ENCODE data around the gene AADACL3. TPM values are rescaled to one million over a fixed set of nuclear protein-coding genes. Genes with fewer than 3 reads are reported as not detected.
A peak's percentile ranks its signal among the peaks of the same experiment; 100 is the strongest.

The AADACL3 gene
- total and polyA plus RNA-seq, 9 of the 15 experiments (the other 6 are each of a cell fraction or from before 2014, with no cell fraction given), result not detected

DNA sequence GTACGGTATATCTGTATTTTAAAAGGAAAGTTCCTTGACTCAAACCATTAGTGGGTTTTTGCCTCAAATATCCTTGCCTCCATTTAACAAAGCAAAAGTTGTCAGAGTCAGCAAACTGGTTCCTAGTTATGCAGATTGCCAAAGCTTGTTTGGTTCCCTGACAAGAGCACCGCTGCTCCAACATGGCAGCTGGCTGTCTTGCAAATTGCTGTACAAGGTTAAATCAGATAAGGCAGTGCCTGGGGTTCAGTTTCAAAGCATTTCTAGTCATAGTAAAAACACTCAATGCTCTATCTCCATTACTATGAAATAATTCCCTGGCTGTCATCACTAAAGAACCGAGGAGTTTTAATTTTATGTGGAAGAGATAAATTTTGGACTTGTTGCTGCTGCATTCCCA lies 18.7 kb downstream of the AADACL3 start (continued):
- TF ChIP-seq KDM4B (IDR thresholded peaks at IDR 0.05; ENCODE audit: borderline replicate concordance in 2 of 2, low read depth in 1 of 2), result no peak
- TF ChIP-seq ADNP (tag; IDR thresholded peaks at IDR 0.05), result no peak
- no peak for TF ChIP-seq SAFB2 (IDR thresholded peaks at IDR 0.05; ENCODE audit: borderline replicate concordance, low read depth, low read length, severe bottlenecking)

DNA sequence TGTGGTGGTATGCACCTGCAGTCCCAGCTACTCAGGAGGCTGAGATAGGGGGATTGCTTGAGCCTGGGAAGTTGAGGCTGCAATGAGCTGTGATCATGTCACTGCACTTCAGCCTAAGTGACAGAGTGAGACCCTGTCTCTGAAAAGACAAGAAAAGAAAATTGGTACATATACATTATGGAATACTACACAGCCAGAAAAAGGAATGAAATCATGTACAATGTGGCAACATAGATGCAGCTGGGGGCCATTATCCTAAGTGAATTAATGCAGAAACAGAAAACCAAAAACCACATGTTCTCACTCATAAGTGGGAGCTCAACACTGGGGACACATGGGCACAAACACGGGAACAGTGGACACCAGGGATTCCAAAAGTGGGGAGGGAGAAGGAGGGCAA lies 23.0 kb downstream of the AADACL3 start:
- CTCF ChIA-PET (ENCODE audit: low intra/inter-chr PET ratio), result no interaction called here
- intact Hi-C loops (cut with micrococcal nuclease), result no loop called here
- H3K9me3 ChIP-seq (replicated peaks; ENCODE audit: control insufficient read depth, insufficient read depth, low read depth, low read length), result no peaks in the 10 kb centered on the region

GRCh38 chr1:12739613-12740012 lies 23.7 kb downstream of the AADACL3 start:
- FAIRE-seq (no peak), DNase-seq (ENCODE audit: extremely low read depth in 1 of 4, low spot score in 3 of 4) (no peak), ATAC-seq (no peak)
- in situ Hi-C loops (cut with MboI), result no loop called here
- Histone ChIP-seq H3K27ac (ENCODE audit: extremely low read depth, low read depth, low read length) (no peak overlapping the region), H3K9ac (ENCODE audit: insufficient read depth in 1 of 2, low read depth in 2 of 2, low read length in 2 of 2) (no peak overlapping the region), H3K4me2 (ENCODE audit: insufficient read depth, low read length) (no peak overlapping the region), H2AFZ (ENCODE audit: low read depth, low read length) (no peak overlapping the region), H3K9me1 (ENCODE audit: control insufficient read depth, insufficient read depth, low read length) (no peaks in the 10 kb centered on the region), H3K4me3 (no peak overlapping the region), H4K20me1 (replicated peaks; ENCODE audit: control insufficient read depth, insufficient read depth, low read length) (no peaks in the 10 kb centered on the region), H3K4me1 (replicated peaks in 1 of 2; ENCODE audit: control insufficient read depth in 2 of 2, insufficient read depth in 2 of 2, low read length in 2 of 2) (no peaks in the 10 kb centered on the region), H3K36me3 (ENCODE audit: control insufficient read depth, insufficient read depth, low read length) (no peaks in the 10 kb centered on the region), H3K9me3 (replicated peaks; ENCODE audit: control insufficient read depth, insufficient read depth, low read depth, low read length) (no peaks in the 10 kb centered on the region), H3K79me2 (ENCODE audit: control insufficient read depth, insufficient read depth, low read length) (no peaks in the 10 kb centered on the region), H3K27me3 (ENCODE audit: control insufficient read depth in 2 of 2, insufficient read depth in 2 of 2, low read length in 2 of 2) (no peaks in the 10 kb centered on the region)
- CTCF ChIA-PET (ENCODE audit: low intra/inter-chr PET ratio), result no interaction called here
- WGBS (ENCODE audit: insufficient coverage, low coverage, missing lambda C conversion rate), result 1% methylated on average over 5 of the region's 5 CpGs
- BruUV-seq (replicated peaks), result no TSS peak
- POLR2A ChIA-PET, result interaction anchor here (0.6 kb wide), 1 partner anchor 339 kb away, joined by 3 read pairs; no protein-coding TSS in a partner anchor
- intact Hi-C loops (cut with micrococcal nuclease), result no loop called here
- no peak for TF ChIP-seq ILF3 (IDR thresholded peaks at IDR 0.05; ENCODE audit: borderline replicate concordance)
- 0 out of 2 replicates have a peak, but pooled peaks have one; percentile 42 for TF ChIP-seq L3MBTL2 (IDR thresholded peaks at IDR 0.05)
- TF ChIP-seq CREB1 (IDR thresholded peaks at IDR 0.05), result no peak
- 0 out of 2 replicates have a peak, but pooled peaks have one; percentile 13 for TF ChIP-seq CREB1 (CRISPR knock-in tag; IDR thresholded peaks at IDR 0.05)
- peak; percentile 56; the same call in 1 of the 2 replicates for TF ChIP-seq ATF7 (IDR thresholded peaks at IDR 0.05)
- no peak for TF ChIP-seq ASH1L (IDR thresholded peaks at IDR 0.05; ENCODE audit: borderline replicate concordance, low read depth, partially characterized antibody)
- no peak for TF ChIP-seq THAP12 (CRISPR knock-in tag; IDR thresholded peaks at IDR 0.05)

More for the DNA sequence above, 23.0 kb downstream of the AADACL3 start:
- Histone ChIP-seq H3K4me1 (replicated peaks in 1 of 2; ENCODE audit: control insufficient read depth in 2 of 2, insufficient read depth in 2 of 2, low read length in 2 of 2) (no peaks in the 10 kb centered on the region), H2AFZ (ENCODE audit: low read depth, low read length) (no peak overlapping the region), H3K4me2 (ENCODE audit: insufficient read depth, low read length) (no peak overlapping the region), H3K4me3 (no peak overlapping the region), H3K79me2 (ENCODE audit: control insufficient read depth, insufficient read depth, low read length) (no peaks in the 10 kb centered on the region), H3K27me3 (ENCODE audit: control insufficient read depth in 2 of 2, insufficient read depth in 2 of 2, low read length in 2 of 2) (no peaks in the 10 kb centered on the region), H3K9ac (ENCODE audit: insufficient read depth in 1 of 2, low read depth in 2 of 2, low read length in 2 of 2) (no peak overlapping the region), H3K36me3 (ENCODE audit: control insufficient read depth, insufficient read depth, low read length) (no peaks in the 10 kb centered on the region), H3K9me1 (ENCODE audit: control insufficient read depth, insufficient read depth, low read length) (no peaks in the 10 kb centered on the region), H3K27ac (ENCODE audit: extremely low read depth, low read depth, low read length) (no peak overlapping the region), H4K20me1 (replicated peaks; ENCODE audit: control insufficient read depth, insufficient read depth, low read length) (no peaks in the 10 kb centered on the region)
- TF ChIP-seq ZNF146 (CRISPR knock-in tag; IDR thresholded peaks at IDR 0.05; ENCODE audit: unreplicated experiment) (peak; percentile 57), MTF1 (CRISPR knock-in tag; IDR thresholded peaks at IDR 0.05; ENCODE audit: borderline replicate concordance) (no peak)
- BruUV-seq (replicated peaks), result no TSS peak
- in situ Hi-C loops (cut with MboI), result no loop called here
- ATAC-seq, result no peak
- POLR2A ChIA-PET, result no interaction called here
- 6% methylated on average over 1 of the region's 1 CpG for WGBS (ENCODE audit: insufficient coverage, low coverage, missing lambda C conversion rate)
- DNase-seq (ENCODE audit: extremely low read depth in 1 of 4, low spot score in 3 of 4), result no peak
- FAIRE-seq, result no peak
